Fibroblast of skin of right quadriceps (primary cell): ENCODE measurements around the gene FAF2.

Experiments used
- DNase-seq: peaks from one replicate; pipeline ENCODE4 v3.0.0-alpha.2; 2013

The FAF2 gene

GRCh38 chr5:176533390-176533789 lies 85.2 kb downstream of the FAF2 start:
- no peak for DNase-seq

GRCh38 chr5:176533894-176534611 lies 85.9 kb downstream of the FAF2 start:
- DNase-seq = no peak

- DNase-seq = no peak
Observed at GRCh38 chr5:176534640-176535039, 86.5 kb downstream of the FAF2 start.

- DNase-seq = no peak
Observed at GRCh38 chr5:176535101-176535663, 87.0 kb downstream of the FAF2 start.

GRCh38 chr5:176535664-176536131 lies 87.5 kb downstream of the FAF2 start:
- DNase-seq = no peak

GRCh38 chr5:176536132-176536901 lies 88.1 kb downstream of the FAF2 start:
- peak; percentile 83 for DNase-seq

- DNase-seq = peak; percentile 98
Observed at GRCh38 chr5:176536902-176537553, 88.8 kb downstream of the FAF2 start, which contains the start of gene RNF44. TSS of gene RNF44 (minus strand) at chr5:176537402. CDS start at chr5:176532472, 4,930 bp downstream.

- peak; percentile 99 for DNase-seq
Observed at GRCh38 chr5:176537554-176538229, 89.5 kb downstream of the FAF2 start.

- no peak for DNase-seq
Observed at GRCh38 chr5:176538230-176538988, 90.2 kb downstream of the FAF2 start.

GRCh38 chr5:176538989-176539384 lies 90.8 kb downstream of the FAF2 start:
- DNase-seq = no peak

GRCh38 chr5:176540476-176540899 lies 92.3 kb downstream of the FAF2 start:
- no peak for DNase-seq

GRCh38 chr5:176540956-176541337 lies 92.8 kb downstream of the FAF2 start:
- no peak for DNase-seq

GRCh38 chr5:176541338-176542134 lies 93.4 kb downstream of the FAF2 start:
- peak; percentile 38 for DNase-seq

- DNase-seq = no peak
Observed at GRCh38 chr5:176542135-176542595, 94.0 kb downstream of the FAF2 start.

GRCh38 chr5:176542596-176543427 lies 94.6 kb downstream of the FAF2 start:
- no peak for DNase-seq

- no peak for DNase-seq
Observed at GRCh38 chr5:176543428-176544182, 95.4 kb downstream of the FAF2 start.

GRCh38 chr5:176545388-176545736 lies 97.2 kb downstream of the FAF2 start:
- DNase-seq = no peak

GRCh38 chr5:176545737-176546509 lies 97.7 kb downstream of the FAF2 start:
- no peak for DNase-seq
